Spinal cord (tissue), 10 donors: ENCODE data around the gene RNF38. TPM values are rescaled to one million over a fixed set of nuclear protein-coding genes. Genes with fewer than 3 reads are reported as not detected.

Experiments
- DNase-seq, 6 donors: peaks; one replicate each; pipeline versions ENCODE4 v3.0.0 to v3.0.0-alpha.2; 2013 to 2015; ENCODE audit warnings: low spot score in 6 of 6, low read depth in 4 of 6
- H3K27ac ChIP-seq: one replicate; pipeline ENCODE4 v1.5.1; 2013; ENCODE audit warnings: low read depth, low read length, control low read depth
- H3K27me3 ChIP-seq: one replicate; pipeline ENCODE4 v1.6.1; 2013; ENCODE audit warnings: low read length; ENCODE audit not compliant: control insufficient read depth, insufficient read depth
- H3K36me3 ChIP-seq: one replicate; pipeline ENCODE4 v1.6.1; 2013; ENCODE audit warnings: low read length; ENCODE audit not compliant: control insufficient read depth, insufficient read depth
- H3K4me1 ChIP-seq: one replicate; pipeline ENCODE4 v1.6.1; 2013; ENCODE audit warnings: low read length; ENCODE audit not compliant: control insufficient read depth, insufficient read depth
- H3K4me3 ChIP-seq: one replicate; pipeline ENCODE4 v1.5.1; 2013; ENCODE audit warnings: low read depth, low read length, control low read depth
- H3K9me3 ChIP-seq: one replicate; pipeline ENCODE4 v1.6.1; 2013; ENCODE audit warnings: low read length; ENCODE audit not compliant: control insufficient read depth, insufficient read depth
- WGBS: methylation state at CpG from one replicate; pipeline ENCODE4 v1.1.5; 2013; ENCODE audit warnings: missing lambda C conversion rate; ENCODE audit not compliant: insufficient coverage; 5-methylcytosine and 5-hydroxymethylcytosine counted together
- polyA plus RNA-seq, 2 donors: library from polyadenylated mRNA; unstranded; fragments of 120-200 nt; gene quantifications; one replicate each; pipeline ENCODE4 v1.2.1, GENCODE V29; 2013; ENCODE audit not compliant: insufficient read length in 2 of 2
- total RNA-seq, 2 donors: library from RNA; depleted of rRNA in 1 of 2; stranded (reverse); fragments of 120-200 nt in 1 of 2; fragments of >200 nt in 1 of 2; gene quantifications; one replicate each; pipeline versions ENCODE4 v1.2.3 to v1.2.4, GENCODE V29; 2013 to 2014
- donor health status: healthy.

RNF38 gene
- total and polyA plus RNA-seq, 4 donors = 23.0 to 46.9 (median 36.9) TPM

DNA sequence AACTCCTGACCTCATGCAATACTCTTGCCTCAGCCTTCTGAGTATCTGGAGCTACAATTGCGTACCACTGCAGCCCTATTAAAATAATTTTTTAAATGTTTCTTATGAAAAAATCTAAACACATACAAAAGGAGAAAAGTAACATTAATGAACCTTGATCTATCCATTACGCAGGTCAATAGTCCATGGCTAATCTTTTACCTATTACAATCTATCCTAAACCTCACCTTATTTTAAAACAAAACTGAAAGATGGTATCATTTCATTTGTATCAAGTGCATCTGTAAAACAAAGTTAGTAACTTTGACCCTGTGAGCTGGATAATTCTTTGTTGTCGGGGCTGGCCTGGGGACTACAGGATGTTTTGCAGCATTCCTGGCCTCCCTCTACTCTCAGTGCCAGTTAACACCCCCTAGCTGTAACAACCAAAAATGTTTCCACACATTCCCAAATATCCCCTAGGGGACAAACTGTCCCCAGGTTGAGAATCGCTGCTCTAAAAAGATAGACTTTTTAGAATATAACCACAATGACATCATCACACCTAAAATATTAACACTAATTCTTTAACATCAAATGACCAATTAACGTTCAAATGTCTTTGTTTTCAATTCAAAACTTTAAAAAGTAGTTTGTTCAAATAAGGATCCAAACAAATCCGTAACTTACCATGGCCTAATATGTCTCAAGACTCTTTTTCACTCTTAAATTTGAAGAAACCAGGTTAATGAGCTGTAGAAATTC lies 54.8 kb downstream of the RNF38 start:
- 100% methylated on average over 2 of the region's 6 CpGs for WGBS
- H3K4me1 ChIP-seq = no peaks in the 10 kb centered on the region
- DNase-seq = no peak
- no peak overlapping the region for H3K4me3 ChIP-seq
- no peak overlapping the region for H3K27ac ChIP-seq
- H3K27me3 ChIP-seq = no peaks in the 10 kb centered on the region
- no peaks in the 10 kb centered on the region for H3K9me3 ChIP-seq
- H3K36me3 ChIP-seq = peaks cover 38% of the 10 kb centered on the region

DNA sequence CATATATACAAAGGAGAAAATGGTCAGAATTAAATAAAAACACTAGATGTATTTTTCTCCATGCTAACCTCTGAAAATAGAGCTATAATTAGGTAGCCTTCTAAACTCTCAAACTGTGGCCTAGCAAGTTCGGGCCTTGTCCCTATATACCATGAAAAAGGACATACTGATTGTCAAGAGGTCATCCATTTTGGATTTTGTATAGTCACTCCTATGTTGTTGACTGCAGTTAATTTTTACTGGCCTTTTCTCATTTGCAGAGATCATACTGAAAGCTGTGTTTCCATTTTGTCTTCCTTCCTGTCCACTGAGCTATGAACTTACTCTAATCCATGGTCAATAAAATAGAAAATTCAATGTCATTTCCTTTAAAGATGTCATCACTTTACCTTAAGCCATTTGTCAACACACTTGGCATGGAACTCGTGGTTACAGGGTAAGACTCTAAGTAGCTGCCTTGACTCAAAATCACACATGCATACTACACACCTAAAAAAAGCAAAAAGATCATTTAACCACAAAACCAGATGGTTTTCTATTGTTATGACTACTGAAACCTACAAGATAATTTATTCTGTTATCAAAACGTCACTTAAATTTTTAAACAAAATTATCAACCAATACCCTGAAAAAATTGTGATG lies 58.0 kb downstream of the RNF38 start:
- H3K27me3 ChIP-seq = no peaks in the 10 kb centered on the region
- WGBS = no CpG with 5 or more reads among the region's 3 CpGs
- H3K4me1 ChIP-seq = no peaks in the 10 kb centered on the region
- no peaks in the 10 kb centered on the region for H3K9me3 ChIP-seq
- no peak overlapping the region for H3K4me3 ChIP-seq
- no peak overlapping the region for H3K27ac ChIP-seq
- H3K36me3 ChIP-seq = peaks cover 28% of the 10 kb centered on the region
- no peak for DNase-seq

DNA sequence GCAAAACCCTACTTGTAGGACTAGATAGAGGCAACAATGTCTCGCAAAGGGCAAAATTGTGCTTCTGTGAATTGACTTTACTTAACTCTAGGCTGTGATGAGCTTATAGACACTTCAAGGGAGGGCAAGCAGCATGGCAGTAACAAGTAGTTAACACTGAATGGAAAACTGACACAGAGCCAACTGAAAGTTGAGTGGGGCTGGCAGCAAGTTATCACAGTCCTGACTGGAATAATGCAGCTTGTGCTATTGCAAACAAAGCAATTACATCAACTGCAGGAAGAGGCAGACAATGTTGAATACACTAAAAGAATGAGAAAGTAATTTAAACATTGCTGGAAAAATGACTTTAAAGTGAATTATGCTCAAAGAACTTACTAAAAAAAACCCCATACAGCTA lies 62.2 kb downstream of the RNF38 start:
- WGBS = 100% methylated on average over 1 of the region's 1 CpG
- H3K36me3 ChIP-seq = peaks cover 26% of the 10 kb centered on the region
- no peak overlapping the region for H3K4me3 ChIP-seq
- no peaks in the 10 kb centered on the region for H3K4me1 ChIP-seq
- H3K9me3 ChIP-seq = no peaks in the 10 kb centered on the region
- H3K27me3 ChIP-seq = no peaks in the 10 kb centered on the region
- DNase-seq = peak in 1 of 6 donors; percentile 34
- no peak overlapping the region for H3K27ac ChIP-seq

DNA sequence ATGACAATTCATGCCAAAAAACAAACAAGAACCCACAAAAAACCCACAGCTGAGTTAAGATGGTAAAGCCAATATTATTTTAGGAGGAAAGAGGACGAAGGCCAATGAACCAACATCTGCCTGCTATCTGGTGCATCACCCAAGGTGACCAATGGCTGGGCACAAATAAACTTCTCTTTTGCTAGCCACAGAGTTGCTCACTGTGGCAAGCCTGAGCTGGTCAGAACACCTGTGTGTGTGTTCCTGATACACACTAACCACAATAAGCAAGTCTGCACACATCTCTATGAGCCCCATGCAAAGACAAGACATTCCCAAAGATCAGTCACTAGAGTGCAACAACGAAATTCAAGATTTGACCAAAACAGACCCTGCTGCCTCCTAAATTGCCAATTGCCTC lies 63.1 kb downstream of the RNF38 start:
- WGBS = no CpG with 5 or more reads among the region's 2 CpGs
- no peak overlapping the region for H3K27ac ChIP-seq

DNA sequence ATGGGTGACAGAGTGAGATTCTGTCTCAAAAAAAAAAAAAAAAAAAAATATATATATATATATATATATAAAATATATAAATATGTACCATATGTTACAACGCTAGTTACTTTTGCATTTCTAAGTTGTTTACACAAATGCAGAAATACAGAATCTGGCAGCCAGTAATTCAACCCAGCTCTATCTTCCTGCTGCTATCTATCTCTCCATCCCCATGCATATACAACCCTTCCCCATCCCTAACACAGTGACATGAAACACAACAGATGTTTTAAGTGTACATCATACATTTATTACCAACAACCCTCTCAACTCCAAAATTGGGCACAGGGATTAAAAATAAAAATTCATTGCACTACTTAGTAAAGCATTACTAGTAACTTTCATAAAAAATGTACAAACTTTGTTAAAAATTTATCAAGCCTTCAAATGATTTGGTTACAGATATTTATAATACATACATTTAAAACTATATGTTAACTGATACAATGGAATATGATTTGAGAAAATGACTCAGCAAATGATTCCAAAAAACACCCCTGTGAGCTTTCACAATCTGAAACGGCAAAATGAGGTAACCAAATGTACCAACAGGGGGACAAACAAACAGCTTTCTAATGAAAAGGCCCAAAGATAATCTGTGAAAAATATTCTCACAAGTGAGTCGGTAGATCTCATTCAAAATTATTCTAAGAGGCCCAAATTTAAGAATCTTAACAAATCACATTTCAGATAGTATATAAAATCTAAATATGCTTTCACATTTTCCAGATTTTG lies 63.8 kb downstream of the RNF38 start:
- Histone ChIP-seq H3K27ac (no peak overlapping the region), H3K36me3 (peaks cover 24% of the 10 kb centered on the region), H3K27me3 (no peaks in the 10 kb centered on the region), H3K4me1 (no peaks in the 10 kb centered on the region), H3K4me3 (no peak overlapping the region), H3K9me3 (no peaks in the 10 kb centered on the region)
- peak in 1 of 6 donors; percentile 24 for DNase-seq
- WGBS = 86% methylated on average over 1 of the region's 3 CpGs

More for the DNA sequence above, 63.1 kb downstream of the RNF38 start:
- Histone ChIP-seq H3K4me3 (no peak overlapping the region), H3K9me3 (no peaks in the 10 kb centered on the region), H3K27me3 (no peaks in the 10 kb centered on the region), H3K36me3 (peaks cover 26% of the 10 kb centered on the region), H3K4me1 (no peaks in the 10 kb centered on the region)
- no peak for DNase-seq

DNA sequence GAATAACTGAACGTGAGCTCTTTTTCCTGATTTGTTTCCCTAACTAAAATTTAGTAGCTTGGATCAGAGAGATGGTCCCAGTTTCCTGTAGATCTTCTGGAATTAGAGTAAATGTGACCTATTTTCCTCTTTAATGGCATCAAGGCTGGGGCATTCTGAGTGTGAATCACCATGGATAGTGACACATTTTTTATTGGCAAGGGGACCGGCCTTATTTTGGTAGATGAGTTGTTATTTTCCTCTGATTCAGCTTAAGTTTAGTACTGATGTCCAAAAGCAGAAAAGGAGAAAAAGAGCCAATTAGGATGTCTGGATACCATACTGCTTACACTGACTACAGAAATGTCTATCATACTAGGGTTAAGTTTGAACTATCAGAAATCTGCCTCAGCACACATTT lies 68.1 kb downstream of the RNF38 start:
- no peak overlapping the region for H3K4me3 ChIP-seq
- H3K27ac ChIP-seq = no peak overlapping the region
- H3K27me3 ChIP-seq = no peaks in the 10 kb centered on the region
- H3K9me3 ChIP-seq = no peaks in the 10 kb centered on the region
- peaks cover 7% of the 10 kb centered on the region for H3K4me1 ChIP-seq
- DNase-seq = no peak
- H3K36me3 ChIP-seq = peaks cover 14% of the 10 kb centered on the region
- no CpG with 5 or more reads among the region's 2 CpGs for WGBS

DNA sequence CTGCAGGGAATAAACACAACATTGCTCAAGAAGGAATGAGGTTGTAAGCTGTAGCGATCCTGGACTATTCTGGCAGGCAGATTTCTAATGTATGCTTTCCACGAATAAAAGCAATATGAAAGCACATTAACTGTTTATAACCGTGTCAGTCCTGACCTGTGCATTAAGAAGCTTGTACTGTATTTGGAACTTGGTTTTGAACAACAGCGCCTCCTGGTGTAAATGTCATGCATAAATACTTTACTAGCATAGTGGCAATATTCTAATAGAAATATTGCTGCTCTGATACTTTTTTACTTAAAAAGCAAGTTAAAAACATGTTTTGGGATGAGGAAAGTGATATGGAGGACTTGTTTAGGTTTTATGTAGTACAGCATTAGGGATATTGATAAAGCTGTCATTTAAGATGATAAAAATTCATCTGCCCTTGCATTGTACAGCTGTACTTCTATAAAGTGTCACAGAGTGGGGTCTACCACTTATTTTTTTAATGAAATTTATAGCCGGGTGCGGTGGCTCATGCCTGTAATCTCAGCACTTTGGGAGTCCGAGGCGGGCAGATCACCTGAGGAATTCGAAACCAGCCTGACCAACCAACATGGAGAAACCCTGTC lies 71.2 kb downstream of the RNF38 start:
- H3K27me3 ChIP-seq = no peaks in the 10 kb centered on the region
- H3K27ac ChIP-seq = no peak overlapping the region
- peaks cover 7% of the 10 kb centered on the region for H3K4me1 ChIP-seq
- H3K4me3 ChIP-seq = no peak overlapping the region
- no peaks in the 10 kb centered on the region for H3K36me3 ChIP-seq
- DNase-seq = peak; percentile 38 to 92 (median 54)
- WGBS = 40% methylated on average over 1 of the region's 9 CpGs
- H3K9me3 ChIP-seq = no peaks in the 10 kb centered on the region

DNA sequence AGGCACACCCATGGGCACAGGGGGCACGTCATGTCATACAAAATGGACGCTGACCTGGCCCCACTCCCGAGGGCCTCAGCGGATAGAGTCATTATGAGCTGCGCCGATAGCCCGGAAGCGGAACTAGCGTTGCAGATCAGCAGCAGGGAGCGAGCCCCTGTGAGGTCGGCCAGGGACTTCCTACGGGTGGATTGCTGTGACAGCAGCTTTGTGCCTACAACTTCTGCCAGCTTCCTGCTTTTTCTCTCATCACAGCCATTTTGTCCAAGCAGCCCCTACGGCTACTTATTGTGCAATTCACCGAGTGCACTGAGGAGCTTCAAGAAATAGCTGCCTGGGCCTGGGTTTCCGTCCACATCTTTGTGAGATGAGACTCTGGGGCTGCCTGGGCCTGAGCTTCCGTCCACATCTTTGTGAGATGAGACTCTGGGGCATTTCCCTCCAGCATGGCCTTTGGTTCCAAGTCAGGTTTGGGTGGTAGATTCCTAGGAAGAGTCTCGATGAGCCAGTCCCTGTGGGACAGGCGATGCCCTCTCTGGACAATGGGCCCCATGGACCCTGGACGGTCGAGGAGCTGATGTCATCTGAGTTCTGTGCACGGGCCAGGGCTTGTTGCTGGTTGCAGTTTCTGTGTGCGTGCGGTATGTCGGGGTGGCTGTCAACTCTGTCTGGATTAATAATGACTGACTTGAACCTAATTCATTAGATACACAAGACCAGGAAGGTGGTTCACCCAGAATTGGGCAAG lies 74.8 kb downstream of the RNF38 start:
- H3K36me3 ChIP-seq = no peaks in the 10 kb centered on the region
- H3K27ac ChIP-seq = no peak overlapping the region
- no peak for DNase-seq
- H3K4me3 ChIP-seq = no peak overlapping the region
- WGBS = 86% methylated on average over 19 of the region's 24 CpGs
- no peaks in the 10 kb centered on the region for H3K9me3 ChIP-seq
- H3K4me1 ChIP-seq = peaks cover 7% of the 10 kb centered on the region
- H3K27me3 ChIP-seq = no peaks in the 10 kb centered on the region

DNA sequence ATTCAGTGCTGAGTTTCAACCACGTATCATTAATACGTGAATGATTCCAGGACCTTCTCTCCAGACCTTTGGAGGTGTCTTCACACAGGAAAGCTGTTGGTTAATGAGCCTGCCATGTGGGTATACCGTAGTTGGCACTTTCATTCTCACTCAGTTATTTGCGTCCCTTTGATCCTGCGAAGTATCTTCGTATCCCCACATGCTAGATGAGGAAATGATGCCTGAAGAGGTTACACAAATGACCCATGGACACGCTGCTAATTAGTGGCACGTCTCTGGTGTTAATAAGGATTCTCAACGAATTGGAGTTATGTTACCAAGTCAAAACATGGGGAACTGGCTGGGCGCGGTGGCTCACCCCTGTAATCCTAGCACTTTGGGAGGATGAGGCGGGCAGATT lies 76.1 kb downstream of the RNF38 start:
- no peak for DNase-seq
- WGBS = 94% methylated on average over 6 of the region's 12 CpGs
- no peaks in the 10 kb centered on the region for H3K36me3 ChIP-seq
- no peaks in the 10 kb centered on the region for H3K27me3 ChIP-seq
- H3K9me3 ChIP-seq = no peaks in the 10 kb centered on the region
- peaks cover 11% of the 10 kb centered on the region for H3K4me1 ChIP-seq
- H3K27ac ChIP-seq = no peak overlapping the region
- H3K4me3 ChIP-seq = no peak overlapping the region
